Colonic mucosa (tissue), 4 donors: ENCODE data around the gene MRNIP. TPM values are rescaled to one million over a fixed set of nuclear protein-coding genes. Genes with fewer than 3 reads are reported as not detected.

Experiments
- DNase-seq: peaks from one replicate; pipeline ENCODE4 v3.0.0-alpha.2; 2020
- H3K27ac ChIP-seq: fragments of 200-600 bp; one replicate; pipeline ENCODE4 v1.8.0; 2021
- H3K27me3 ChIP-seq: fragments of 200-600 bp; one replicate; pipeline ENCODE4 v1.8.0; 2021
- H3K36me3 ChIP-seq: fragments of 200-600 bp; one replicate; pipeline ENCODE4 v1.8.0; 2021
- H3K4me1 ChIP-seq: fragments of 200-600 bp; one replicate; pipeline ENCODE4 v1.8.0; 2021; ENCODE audit warnings: mild to moderate bottlenecking
- H3K4me3 ChIP-seq: fragments of 200-600 bp; one replicate; pipeline ENCODE4 v1.8.0; 2021
- H3K9ac ChIP-seq, 2 donors: one replicate each; pipeline ENCODE4 v1.7.0; 2013; ENCODE audit warnings: control low read depth in 2 of 2, low read depth in 2 of 2, low read length in 2 of 2
- H3K9me3 ChIP-seq: fragments of 200-600 bp; one replicate; pipeline ENCODE4 v1.8.0; 2021
- CTCF ChIP-seq: fragments of 200-600 bp; IDR thresholded peaks from one replicate; pipeline ENCODE4 v1.8.0; 2022; ENCODE audit warnings: antibody characterized with exemption, mild to moderate bottlenecking
- intact Hi-C: fragments of 100-400 bp; cut with DNase I; formaldehyde crosslinking; loops from one replicate; pipeline ENCODE4 v1.14.1; 2022
- total RNA-seq, 2 donors: library from RNA; stranded (reverse); fragmentation: NEBNext Ultra II Directional in 1 of 2; extraction: Animal tissue kit (Norgen Biotek cat#: 25700) in 1 of 2; gene quantifications; one replicate each; pipeline ENCODE4 v1.2.1, GENCODE V29; 2021
- donor health status: healthy.
- donor health status: DM: no; HTN: no; CAD: no.
- donor health status: DM: no; HTN: no; CAD: no.

The MRNIP gene
- total RNA-seq, 2 donors from 2014 or later = 8.6 to 17.5 TPM

DNA sequence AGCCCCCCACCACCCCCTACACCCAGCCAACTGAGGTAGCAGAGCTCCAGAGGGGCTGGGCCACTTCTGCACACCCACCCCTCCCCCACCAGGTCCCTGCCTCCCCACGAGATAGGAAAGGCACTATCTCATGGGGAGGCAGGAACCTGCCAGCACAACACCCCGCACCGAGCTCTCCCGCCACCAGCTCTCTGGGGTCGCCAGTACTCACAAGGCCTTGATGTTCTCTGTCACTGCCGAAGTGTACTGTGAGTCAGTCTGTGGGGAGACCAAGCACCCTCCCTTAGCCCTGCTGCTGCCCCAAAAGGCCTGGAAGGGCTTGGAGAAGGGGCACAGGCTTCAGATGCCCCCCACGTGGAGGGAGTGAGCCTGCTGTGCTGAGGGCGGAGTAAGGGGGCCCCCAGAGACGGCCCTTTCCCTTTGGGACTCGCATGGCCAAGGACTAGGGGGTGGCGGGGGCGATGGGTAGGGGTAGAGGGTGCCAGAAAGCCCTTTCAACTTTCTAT lies 57.9 kb downstream of the MRNIP start:
- no peak overlapping the region for H3K27ac ChIP-seq

GRCh38 chr5:179800071-179800695 lies 58.4 kb downstream of the MRNIP start:
- no peak for DNase-seq
- peaks cover 35% of the 10 kb centered on the region for H3K4me1 ChIP-seq
- no peaks in the 10 kb centered on the region for H3K27me3 ChIP-seq
- H3K9ac ChIP-seq = no peak overlapping the region
- H3K9me3 ChIP-seq = no peaks in the 10 kb centered on the region
- no peak for TF ChIP-seq CTCF
- H3K4me3 ChIP-seq = no peak overlapping the region
- H3K36me3 ChIP-seq = peaks cover 25% of the 10 kb centered on the region
- intact Hi-C loops = loop anchor here (10.0 kb wide), 1 partner anchor 105 kb away; the partner anchor contains the start of gene TBC1D9B
- no peak overlapping the region for H3K27ac ChIP-seq

More for the DNA sequence above, 57.9 kb downstream of the MRNIP start:
- no peaks in the 10 kb centered on the region for H3K9me3 ChIP-seq
- H3K36me3 ChIP-seq = peaks cover 25% of the 10 kb centered on the region
- no peaks in the 10 kb centered on the region for H3K27me3 ChIP-seq
- H3K4me1 ChIP-seq = peaks cover 35% of the 10 kb centered on the region
- DNase-seq = no peak
- no peak overlapping the region for H3K4me3 ChIP-seq
- intact Hi-C loops = loop anchor here (10.0 kb wide), 1 partner anchor 104 kb away; the partner anchor contains the start of gene TBC1D9B
- no peak overlapping the region for H3K9ac ChIP-seq
- no peak for TF ChIP-seq CTCF

GRCh38 chr5:179799644-179799973 lies 59.0 kb downstream of the MRNIP start:
- Histone ChIP-seq H3K36me3 (peaks cover 25% of the 10 kb centered on the region), H3K9ac (no peak overlapping the region), H3K4me3 (no peak overlapping the region), H3K27me3 (no peaks in the 10 kb centered on the region), H3K27ac (no peak overlapping the region), H3K9me3 (no peaks in the 10 kb centered on the region), H3K4me1 (peaks cover 33% of the 10 kb centered on the region)
- intact Hi-C loops = loop anchor here (5.0 kb wide), 2 partner anchors 37 to 58 kb away; partner anchors contain the start of gene MRNIP
- DNase-seq = no peak
- no peak for TF ChIP-seq CTCF

DNA sequence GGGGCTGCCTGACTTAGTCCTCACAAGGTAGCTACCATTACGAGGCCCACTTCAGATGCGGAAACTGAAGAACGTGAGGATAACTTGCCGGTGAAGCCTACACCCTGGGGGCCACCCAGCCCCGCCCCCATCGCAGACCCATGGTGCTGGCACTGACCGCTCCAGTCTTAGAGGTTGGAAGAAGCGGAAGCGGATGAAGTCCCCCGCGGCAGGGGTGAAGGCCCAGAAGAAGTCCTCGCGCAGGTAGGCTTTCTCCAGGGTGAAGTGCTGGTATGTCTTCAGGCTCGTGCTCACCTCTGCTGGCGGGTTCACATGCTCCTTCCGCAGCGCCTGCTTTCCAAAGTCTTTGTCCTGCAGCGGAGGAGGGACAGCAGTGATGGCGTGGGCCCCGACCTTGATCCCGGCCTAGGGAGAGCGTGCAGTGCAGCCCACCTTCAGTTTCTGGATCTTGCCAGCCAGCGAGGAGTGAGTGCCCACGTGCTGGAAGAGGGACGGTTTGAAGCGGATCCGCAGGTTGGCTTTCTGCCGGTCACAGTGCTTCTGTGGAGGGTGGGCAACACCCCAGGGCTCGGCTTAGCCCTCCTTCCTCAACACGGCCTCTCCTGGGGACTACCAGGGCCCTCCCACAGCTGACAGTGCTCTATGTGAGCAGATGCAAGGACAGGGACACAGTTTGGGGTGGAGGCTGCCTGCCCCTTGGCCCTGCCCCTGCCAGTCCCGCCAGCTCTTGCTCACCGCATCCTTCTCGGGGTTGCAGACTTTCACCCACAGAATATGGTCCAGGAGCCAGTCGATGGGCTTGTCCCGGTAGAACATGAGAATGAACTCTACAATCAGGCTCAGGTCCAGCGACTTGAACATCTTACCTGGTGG lies 59.6 kb downstream of the MRNIP start:
- Histone ChIP-seq H3K27ac (no peak overlapping the region), H3K36me3 (peaks cover 25% of the 10 kb centered on the region), H3K4me1 (peaks cover 27% of the 10 kb centered on the region), H3K9ac (no peak overlapping the region), H3K4me3 (no peak overlapping the region), H3K9me3 (no peaks in the 10 kb centered on the region), H3K27me3 (no peaks in the 10 kb centered on the region)
- TF ChIP-seq CTCF = no peak
- intact Hi-C loops = loop anchor here (5.0 kb wide), 2 partner anchors 37 to 58 kb away; partner anchors contain the start of gene MRNIP
- no peak for DNase-seq

GRCh38 chr5:179798144-179798770 lies 60.4 kb downstream of the MRNIP start:
- no peak for DNase-seq
- intact Hi-C loops = loop anchor here (5.0 kb wide), 2 partner anchors 36 to 59 kb away; partner anchors contain the start of gene MRNIP

More at GRCh38 chr5:179798144-179798770, 60.4 kb downstream of the MRNIP start:
- Histone ChIP-seq H3K4me1 (peaks cover 20% of the 10 kb centered on the region), H3K9ac (no peak overlapping the region), H3K27ac (no peak overlapping the region), H3K27me3 (no peaks in the 10 kb centered on the region), H3K9me3 (no peaks in the 10 kb centered on the region), H3K36me3 (peaks cover 25% of the 10 kb centered on the region), H3K4me3 (no peak overlapping the region)
- no peak for TF ChIP-seq CTCF
